K562 (cell line): Measurements from ENCODE around the gene ADAM15. TPM values are rescaled to one million over a fixed set of nuclear protein-coding genes. Genes with fewer than 3 reads are reported as not detected.

Experiments used
- ATF7 ChIP-seq: fragments of 450-650 bp; IDR thresholded peaks from 2 replicates; pipeline ENCODE4 v1.7.1; 2014; ENCODE audit warnings: mild to moderate bottlenecking, moderate library complexity
- CREB3 ChIP-seq: fragments of 450-650 bp; conservative IDR thresholded peaks from 2 replicates; pipeline ENCODE4 v1.6.1; 2016; ENCODE audit warnings: missing genetic modification characterization, low read depth, mild to moderate bottlenecking, missing compliant biosample characterization, moderate library complexity
- CREM ChIP-seq: IDR thresholded peaks from 2 replicates; pipeline ENCODE4 v1.6.1; 2014; ENCODE audit warnings: antibody characterized with exemption, low read depth
- E2F4 ChIP-seq: sonication (generic); formaldehyde crosslinking; IDR thresholded peaks from 2 replicates; pipeline ENCODE4 v1.8.0; 2022; ENCODE audit warnings: mild to moderate bottlenecking, low read depth, missing genetic modification reagents
- FOXP4 ChIP-seq: sonication (generic); formaldehyde crosslinking; IDR thresholded peaks from 2 replicates; pipeline ENCODE4 v1.8.0; 2022; ENCODE audit warnings: mild to moderate bottlenecking, missing genetic modification reagents, borderline replicate concordance
- GTF2E2 ChIP-seq: fragments of 200-800 bp; sonication (Bioruptor generic); IDR thresholded peaks from 2 replicates; pipeline ENCODE4 v1.6.1; 2016; ENCODE audit warnings: missing genetic modification characterization, missing compliant biosample characterization
- HDGF ChIP-seq: fragments of 450-650 bp; IDR thresholded peaks from 2 replicates; pipeline ENCODE4 v1.6.1; 2016
- MBD1 ChIP-seq: fragments of 250-450 bp; sonication (Bioruptor Pico); IDR thresholded peaks from 2 replicates; pipeline ENCODE4 v1.8.0; 2022; ENCODE audit warnings: inconsistent platforms
- NFATC3 ChIP-seq: fragments of 450-650 bp; IDR thresholded peaks from 2 replicates; pipeline ENCODE4 v1.6.1; 2017; ENCODE audit warnings: mild to moderate bottlenecking
- RFX7 ChIP-seq: fragments of 250-450 bp; sonication (Bioruptor Pico); IDR thresholded peaks from 2 replicates; pipeline ENCODE4 v1.5.1; 2021; ENCODE audit warnings: mild to moderate bottlenecking
- SIN3A ChIP-seq, 2 experiments: fragments of 150-350 bp in 1 of 2; IDR thresholded peaks; 2 replicates each; pipeline ENCODE4 v1.6.1; 2011 to 2016; ENCODE audit warnings: borderline replicate concordance in 2 of 2, low read depth in 2 of 2, low read length in 2 of 2, mild to moderate bottlenecking in 2 of 2, moderate library complexity in 2 of 2; ENCODE audit not compliant: control insufficient read depth in 1 of 2
- SMARCA5 ChIP-seq: fragments of 450-650 bp; IDR thresholded peaks from 2 replicates; pipeline ENCODE4 v1.6.1; 2016
- SP1 ChIP-seq: sonication (generic); formaldehyde crosslinking; IDR thresholded peaks from 2 replicates; pipeline ENCODE4 v1.8.1; 2022; ENCODE audit warnings: mild to moderate bottlenecking, missing genetic modification reagents
- SRSF7 ChIP-seq: fragments of 200-400 bp; formaldehyde crosslinking; optimal IDR thresholded peaks from 2 replicates; pipeline ENCODE3; 2017; ENCODE audit warnings: mild to moderate bottlenecking, low read depth, low read length
- ZC3H11A ChIP-seq: IDR thresholded peaks from 2 replicates; pipeline ENCODE4 v1.6.1; 2012; ENCODE audit warnings: low read depth, low read length, improper control_type of control experiment
- ZNF140 ChIP-seq: fragments of 250-450 bp; sonication (Bioruptor Pico); IDR thresholded peaks from 2 replicates; pipeline ENCODE4 v1.8.0; 2021; ENCODE audit warnings: moderate library complexity, mild to moderate bottlenecking, inconsistent platforms
- ZNF263 ChIP-seq: sonication (generic); formaldehyde crosslinking; IDR thresholded peaks from 2 replicates; pipeline ENCODE4 v1.8.0; 2022; ENCODE audit warnings: mild to moderate bottlenecking, missing genetic modification reagents, borderline replicate concordance
- ZNF324 ChIP-seq: fragments of 250-450 bp; sonication (Bioruptor Pico); IDR thresholded peaks from 2 replicates; pipeline ENCODE4 v1.4.0; 2020; ENCODE audit warnings: mild to moderate bottlenecking
- ZNF511 ChIP-seq: sonication (generic); formaldehyde crosslinking; IDR thresholded peaks from 2 replicates; pipeline ENCODE4 v1.8.0; 2022; ENCODE audit warnings: mild to moderate bottlenecking, missing genetic modification reagents
- polyA plus RNA-seq, 8 experiments: library from polyadenylated mRNA; depleted of rRNA in 4 of 8; stranded (reverse) in 5 of 8; unstranded in 3 of 8; fragments of >200 nt; fragmentation: Nextera tagmentation in 2 of 8; fragmentation: Illumina TruSeq in 1 of 8; extraction: Ambion mirVana in 2 of 8; extraction: Trizol in 1 of 8; gene quantifications; 2 replicates each; pipeline versions ENCODE4 v1.2.1 to v1.2.3, GENCODE V29; 2011 to 2014; ENCODE audit warnings: inconsistent platforms in 1 of 8, missing spikeins in 1 of 8
- total RNA-seq, 7 experiments: library from RNA; depleted of rRNA in 6 of 7; stranded (reverse); fragments of >200 nt in 6 of 7; fragmentation: Illumina TruSeq in 2 of 7; extraction: Trizol in 2 of 7; gene quantifications; 2 replicates each; pipeline versions ENCODE4 v1.2.1 to v1.2.3, GENCODE V29; 2011 to 2021; ENCODE audit warnings: low replicate concordance in 1 of 7
- TF ChIP-seq, protein P1 (sequence below): sonication (generic); formaldehyde crosslinking; IDR thresholded peaks from 2 replicates; pipeline ENCODE4 v1.8.1; 2023; ENCODE audit warnings: mild to moderate bottlenecking, missing genetic modification reagents, moderate library complexity

Gene ADAM15
- total and polyA plus RNA-seq, 9 of the 15 experiments (the other 6 are each of a cell fraction or from before 2014, with no cell fraction given): 0.69 to 72.3 (median 32.8) TPM

- 0 out of 2 replicates have a peak, but pooled peaks have one; percentile 24 for TF ChIP-seq E2F4 (CRISPR knock-in tag)
- no peak for TF ChIP-seq ZC3H11A
- no peak for TF ChIP-seq MBD1 (CRISPR knock-in tag)
- TF ChIP-seq ATF7: peak; percentile 68
- TF ChIP-seq FOXP4 (CRISPR knock-in tag): 0 out of 2 replicates have a peak, but pooled peaks have one; percentile 27
- TF ChIP-seq CREB3 (tag): no peak
- TF ChIP-seq, protein P1, sequence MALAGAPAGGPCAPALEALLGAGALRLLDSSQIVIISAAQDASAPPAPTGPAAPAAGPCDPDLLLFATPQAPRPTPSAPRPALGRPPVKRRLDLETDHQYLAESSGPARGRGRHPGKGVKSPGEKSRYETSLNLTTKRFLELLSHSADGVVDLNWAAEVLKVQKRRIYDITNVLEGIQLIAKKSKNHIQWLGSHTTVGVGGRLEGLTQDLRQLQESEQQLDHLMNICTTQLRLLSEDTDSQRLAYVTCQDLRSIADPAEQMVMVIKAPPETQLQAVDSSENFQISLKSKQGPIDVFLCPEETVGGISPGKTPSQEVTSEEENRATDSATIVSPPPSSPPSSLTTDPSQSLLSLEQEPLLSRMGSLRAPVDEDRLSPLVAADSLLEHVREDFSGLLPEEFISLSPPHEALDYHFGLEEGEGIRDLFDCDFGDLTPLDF (CRISPR knock-in tag): no peak; the same call in 1 of the 2 replicates
- TF ChIP-seq ZNF511 (CRISPR knock-in tag): 0 out of 2 replicates have a peak, but pooled peaks have one; percentile 29
- TF ChIP-seq SRSF7: no peak
- peak; percentile 40; the same call in 1 of the 2 replicates for TF ChIP-seq CREM
- no peak for TF ChIP-seq SIN3A (IDR thresholded peaks at IDR 0.05; ENCODE audit: borderline replicate concordance in 2 of 2, control insufficient read depth in 1 of 2, low read depth in 2 of 2, low read length in 2 of 2)
- TF ChIP-seq SMARCA5: no peak
- TF ChIP-seq ZNF263: peak; percentile 58; the same call in 1 of the 2 replicates
- no peak for TF ChIP-seq SP1 (CRISPR knock-in tag)
- TF ChIP-seq ZNF324 (CRISPR knock-in tag): no peak
- 0 out of 2 replicates have a peak, but pooled peaks have one; percentile 39 for TF ChIP-seq HDGF
- TF ChIP-seq GTF2E2 (tag): no peak
- no peak for TF ChIP-seq RFX7 (CRISPR knock-in tag)
- TF ChIP-seq NFATC3: no peak
- no peak for TF ChIP-seq ZNF140 (CRISPR knock-in tag)
Observed at GRCh38 chr1:155061381-155062150, 10.4 kb downstream of the ADAM15 start (continued).
